HUDEP-2 (cell line): ENCODE measurements around the gene STON1.
"Not testable (repeated sequence)": the region's sequence is repeated elsewhere in the genome, so short reads cannot be mapped to it uniquely, and the experiment has no call there.

Source experiments
- DNase-seq, 76 experiments: peaks; one replicate each; lab custom pipeline; 2025; ENCODE audit not compliant: unreplicated experiment in 76 of 76; lab: John Stamatoyannopoulos, UW

STON1 gene

DNA sequence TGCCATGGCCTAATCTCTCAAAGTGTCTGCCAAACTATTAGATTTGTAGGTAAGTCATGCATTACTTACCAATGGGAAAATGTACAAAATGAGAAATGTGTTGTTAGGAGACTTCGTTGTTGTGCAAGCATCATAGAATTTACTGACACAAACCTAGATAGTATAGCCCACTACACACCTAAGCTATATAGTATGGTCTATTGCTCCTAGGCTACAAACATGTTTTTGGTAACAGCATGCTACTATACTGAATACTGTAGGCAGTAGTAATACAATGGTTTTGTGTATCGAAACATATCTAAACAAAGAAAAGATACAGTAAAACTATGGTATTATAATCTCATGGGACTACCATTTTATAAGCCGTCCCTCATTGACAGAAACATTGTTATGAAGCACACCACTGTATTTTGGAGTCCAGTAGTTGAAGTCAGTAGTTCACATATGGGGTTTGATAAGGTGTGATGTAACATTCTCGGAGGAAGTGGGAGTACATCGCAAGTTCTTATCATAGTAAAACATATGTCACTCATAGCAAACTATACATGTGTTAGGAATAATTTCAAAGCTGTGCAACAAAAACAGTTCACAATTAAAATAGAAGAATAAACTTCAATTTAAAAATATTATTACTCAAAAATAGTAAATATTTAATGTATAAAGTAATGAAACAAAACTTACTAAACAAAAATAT is 75.7 kb downstream of the STON1 start:
- DNase-seq = peak in 38 of 76 experiments; percentile 7 to 92 (median 69)

DNA sequence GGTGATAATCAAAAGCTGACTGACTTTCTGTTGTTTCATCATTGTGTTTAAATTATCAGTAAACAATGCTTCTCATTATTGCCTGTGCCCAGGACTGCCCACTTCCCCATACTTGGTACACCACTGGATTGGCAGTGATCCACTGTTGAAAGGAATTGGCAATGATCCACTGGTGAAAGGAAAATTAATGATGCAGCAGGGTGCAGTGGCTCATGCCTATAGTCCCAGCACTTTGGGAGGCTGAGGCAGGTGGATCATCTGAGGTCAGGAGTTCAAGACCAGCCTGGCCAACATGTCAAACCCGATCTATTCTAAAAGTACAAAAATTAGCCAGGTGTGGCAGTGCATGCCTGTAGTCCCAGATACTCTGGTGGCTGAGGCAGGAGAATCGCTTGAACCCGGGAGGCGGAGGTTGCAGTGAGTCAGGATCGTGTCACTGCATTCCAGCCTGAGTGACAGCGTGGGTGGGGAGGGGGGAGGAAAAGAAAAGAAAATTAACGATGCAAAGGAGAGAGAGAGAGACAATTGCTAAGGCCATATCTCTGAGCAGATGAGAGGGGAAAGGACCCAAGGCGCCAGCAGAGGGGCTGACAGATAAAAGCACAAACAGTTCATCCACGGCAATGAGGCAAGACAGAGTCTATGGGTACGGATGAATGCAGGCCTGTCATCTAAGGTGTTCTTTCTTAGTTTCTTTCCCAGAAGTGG is 77.5 kb downstream of the STON1 start:
- peak in 51 of 76 experiments; percentile 2 to 83 (median 37) for DNase-seq

DNA sequence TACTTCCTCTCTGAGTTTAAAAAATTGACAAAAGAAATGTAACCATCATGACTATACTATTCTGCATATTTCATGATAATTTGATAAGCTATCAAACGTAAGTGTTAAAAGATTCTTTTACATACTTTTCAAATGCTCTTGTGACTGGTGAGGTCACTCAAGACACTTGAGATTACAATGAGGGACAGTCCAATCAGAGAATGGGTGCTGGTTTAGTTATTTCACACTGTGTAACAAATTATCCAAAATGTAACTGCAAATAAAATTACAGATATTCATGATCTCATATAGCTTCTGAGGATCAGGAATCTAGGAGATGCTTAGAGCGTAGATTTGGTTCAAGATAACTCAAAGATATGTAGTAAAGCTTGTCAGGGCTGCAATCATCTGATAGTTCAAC is 83.3 kb downstream of the STON1 start:
- DNase-seq = no peak

DNA sequence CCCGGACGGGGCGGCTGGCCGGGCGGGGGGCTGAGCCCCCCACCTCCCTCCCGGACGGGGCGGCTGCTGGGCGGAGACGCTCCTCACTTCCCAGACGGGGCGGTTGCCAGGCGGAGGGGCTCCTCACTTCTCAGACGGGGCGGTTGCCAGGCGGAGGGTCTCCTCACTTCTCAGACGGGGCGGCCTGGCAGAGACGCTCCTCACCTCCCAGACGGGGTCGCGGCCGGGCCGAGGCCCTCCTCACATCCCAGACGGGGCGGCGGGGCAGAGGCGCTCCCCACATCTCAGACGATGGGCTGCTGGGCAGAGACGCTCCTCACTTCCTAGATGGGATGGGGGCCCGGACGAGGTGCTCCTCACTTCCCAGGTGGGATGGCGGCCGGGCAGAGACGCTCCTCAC is 84.6 kb downstream of the STON1 start:
- DNase-seq = not testable (repeated sequence)

DNA sequence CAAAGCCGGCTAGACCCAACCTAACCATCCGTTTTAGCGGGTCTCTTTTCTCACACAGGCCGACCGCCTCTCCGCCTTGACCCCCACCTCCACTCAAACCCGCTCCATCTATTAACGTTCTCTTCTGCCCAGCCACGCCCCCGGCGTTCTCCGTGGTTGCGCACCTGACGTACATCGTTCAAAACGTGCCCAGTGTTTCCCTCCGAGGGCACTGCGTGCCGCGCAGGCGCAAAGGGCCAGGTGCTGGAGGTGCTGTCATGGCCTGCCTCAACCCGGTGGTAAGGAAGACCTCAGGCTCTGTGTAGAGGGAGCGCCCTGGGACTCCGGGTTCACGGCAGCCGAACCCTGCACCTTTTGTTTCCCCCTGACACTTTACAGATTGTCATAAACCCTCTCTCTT is 87.7 kb downstream of the STON1 start, which contains the start of gene GTF2A1L:
TSS of gene GTF2A1L (plus strand) at position 239 of the 400 bp plus-strand sequence. CDS start at position 258, 19 bp downstream.
- DNase-seq = no peak

DNA sequence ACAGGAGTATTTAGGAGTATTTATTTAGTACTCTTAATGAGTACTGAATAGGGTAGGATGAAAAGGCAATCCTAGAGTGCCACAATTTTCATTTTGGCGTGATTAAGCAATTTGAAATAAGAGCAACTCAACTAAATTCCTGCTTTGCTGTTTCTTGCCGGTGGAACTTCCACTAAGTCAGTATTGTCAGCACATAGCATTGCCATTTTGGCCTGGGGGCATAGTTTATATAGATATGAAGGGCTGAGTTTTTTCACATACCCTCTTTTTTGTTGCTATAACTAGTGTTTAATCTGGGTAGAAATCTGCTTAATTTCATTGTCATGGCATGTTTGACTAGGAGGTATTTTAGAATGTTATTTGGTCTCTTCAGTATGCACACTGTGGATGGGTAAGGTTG is 89.6 kb downstream of the STON1 start:
- DNase-seq = no peak

DNA sequence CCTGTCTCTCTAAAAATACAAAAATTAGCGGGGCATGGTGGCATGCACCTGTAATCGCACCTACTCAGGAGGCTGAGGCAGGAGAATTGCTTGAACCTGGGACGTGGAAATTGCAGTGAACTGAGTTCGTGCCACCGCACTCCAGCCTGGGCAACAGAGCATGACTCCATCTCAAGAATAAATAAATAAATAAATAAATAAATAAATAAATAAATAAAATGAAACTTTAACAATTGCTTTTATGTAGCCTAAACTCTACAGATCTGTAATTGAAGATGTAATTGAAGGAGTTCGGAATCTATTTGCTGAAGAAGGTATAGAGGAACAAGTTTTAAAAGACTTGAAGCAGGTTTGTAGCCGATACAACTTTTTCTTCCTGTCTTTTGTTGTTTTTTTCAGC is 90.7 kb downstream of the STON1 start:
- no peak for DNase-seq

DNA sequence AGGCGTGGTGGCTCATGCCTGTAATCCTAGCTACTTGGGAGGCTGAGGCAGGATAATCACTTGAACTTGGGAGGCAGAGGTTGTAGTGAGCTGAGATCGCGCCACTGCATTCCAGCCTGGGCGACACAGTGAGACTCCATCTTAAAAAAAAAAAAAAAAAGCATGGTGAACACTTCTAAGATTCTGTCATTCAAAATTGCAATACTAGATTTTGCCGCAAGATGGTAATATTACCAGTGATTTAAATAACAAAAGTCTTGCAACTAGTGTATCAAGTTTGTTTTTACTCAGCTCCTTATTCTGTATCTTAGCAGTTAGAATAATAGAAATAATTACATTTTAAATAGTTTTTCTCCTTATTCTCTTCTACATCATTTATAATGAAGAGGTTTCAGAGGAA is 92.7 kb downstream of the STON1 start:
- DNase-seq = not testable (repeated sequence)

DNA sequence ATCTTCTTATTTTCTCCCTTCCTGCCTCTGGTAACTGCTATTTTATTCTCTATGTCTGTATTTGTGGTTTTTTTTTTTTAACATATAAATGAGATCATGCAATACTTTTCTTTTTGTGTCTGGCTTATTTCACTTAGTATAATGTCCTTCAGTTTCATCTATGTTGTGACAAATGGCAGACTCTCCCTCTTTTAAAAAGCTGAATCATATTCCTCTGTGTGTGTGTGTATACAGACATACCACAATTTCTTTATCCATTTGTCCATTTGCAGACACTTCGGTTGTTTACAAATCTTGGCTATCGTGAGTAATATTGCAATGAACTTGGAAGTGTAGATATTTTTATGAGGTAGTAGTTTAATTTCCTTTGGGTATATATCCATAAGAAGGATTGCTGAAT is 94.7 kb downstream of the STON1 start:
- DNase-seq = no peak

DNA sequence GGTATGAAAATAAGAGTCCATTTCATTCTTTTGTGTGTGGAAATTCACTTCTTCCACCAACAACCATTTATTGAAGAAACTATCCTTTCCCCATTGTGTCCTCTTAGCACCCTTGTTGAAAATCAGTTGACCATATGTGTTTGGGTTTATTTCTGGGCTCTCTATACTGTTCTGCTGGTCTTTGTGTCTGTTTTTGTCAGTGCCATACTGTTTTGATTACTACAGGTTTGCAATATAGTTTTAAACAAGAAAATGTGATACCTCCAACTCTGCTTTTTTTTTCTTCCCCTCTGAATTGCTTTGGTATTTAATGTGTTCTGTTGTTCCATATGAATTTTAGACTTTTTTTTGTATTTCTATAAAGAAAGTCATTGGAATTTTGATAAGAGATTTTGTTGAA is 96.1 kb downstream of the STON1 start:
- no peak for DNase-seq

DNA sequence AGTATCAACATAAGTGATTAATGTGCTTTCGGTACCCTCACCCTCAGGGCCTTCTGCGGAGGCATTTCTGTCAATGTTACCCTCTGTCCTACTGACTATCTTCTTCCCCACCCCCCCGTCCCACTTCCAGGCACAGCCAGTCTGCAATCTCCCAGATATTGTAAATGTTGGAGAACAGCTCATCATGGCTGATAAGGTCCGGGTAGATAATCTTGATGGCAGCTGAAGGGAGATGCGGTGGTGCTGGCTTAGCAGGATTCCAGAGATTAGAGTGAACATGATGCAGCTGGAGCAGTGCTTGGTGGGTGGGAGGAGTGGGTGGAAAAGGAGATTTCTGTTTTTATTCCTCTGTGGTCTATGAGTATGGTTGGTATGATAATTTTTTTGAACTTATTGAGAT is 103.2 kb downstream of the STON1 start:
- DNase-seq = peak in 15 of 76 experiments; percentile 1 to 56 (median 13)

DNA sequence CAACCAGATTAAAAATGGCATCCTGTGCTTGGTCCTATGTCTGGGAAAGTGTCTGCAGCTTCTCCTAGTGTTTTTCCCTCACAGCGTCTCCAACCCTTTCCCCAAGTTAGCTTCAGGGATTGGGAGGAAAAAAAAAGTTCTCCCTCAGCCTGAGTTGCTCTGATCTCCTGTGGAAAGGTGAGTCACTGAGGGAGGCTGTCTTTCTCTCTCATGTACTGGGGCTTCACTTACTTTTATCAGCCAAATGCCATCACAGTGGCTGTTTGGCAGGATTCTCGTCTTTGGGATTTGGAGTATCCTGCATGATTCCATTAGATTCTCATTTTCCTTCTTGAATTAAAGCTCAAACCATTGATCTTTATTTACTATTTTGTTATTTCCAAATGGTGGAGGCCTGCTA is 105.8 kb downstream of the STON1 start:
- no peak for DNase-seq

DNA sequence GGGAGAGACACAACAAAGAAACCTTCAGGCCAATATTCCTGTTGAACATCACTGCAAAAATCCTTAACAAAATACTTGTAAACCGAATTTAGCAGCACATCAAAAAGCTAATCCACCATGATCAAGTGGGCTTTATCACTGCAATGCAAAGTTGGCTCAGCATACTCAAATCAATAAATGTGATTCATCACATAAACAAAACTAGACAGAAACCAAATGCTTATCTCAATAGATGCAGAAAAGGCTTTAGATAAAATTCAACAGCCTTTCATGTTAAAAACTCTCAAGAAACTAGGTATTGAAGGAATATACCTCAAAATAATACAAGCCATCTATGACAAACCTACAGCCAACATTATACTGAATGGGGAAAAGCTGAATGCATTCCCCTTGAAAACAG is 108.3 kb downstream of the STON1 start:
- DNase-seq = no peak
